CD4-positive, alpha-beta T cell treated with Interleukin-4 for 1 hour (primary cell): Measurements from ENCODE around the gene TBX2.
"Not testable (repeated sequence)": the region's sequence is repeated elsewhere in the genome, so short reads cannot be mapped to it uniquely, and the experiment has no call there.

Experiments
- DNase-seq, 2 donors: peaks; one replicate each; pipeline ENCODE4 v3.0.0-alpha.2; 2020 to 2022

The TBX2 gene

GRCh38 chr17:61399131-61400065 is at the start of gene TBX2:
TSS of gene TBX2 (plus strand) at chr17:61399843. CDS start at chr17:61400177, 334 bp downstream.
- no peak for DNase-seq

DNA sequence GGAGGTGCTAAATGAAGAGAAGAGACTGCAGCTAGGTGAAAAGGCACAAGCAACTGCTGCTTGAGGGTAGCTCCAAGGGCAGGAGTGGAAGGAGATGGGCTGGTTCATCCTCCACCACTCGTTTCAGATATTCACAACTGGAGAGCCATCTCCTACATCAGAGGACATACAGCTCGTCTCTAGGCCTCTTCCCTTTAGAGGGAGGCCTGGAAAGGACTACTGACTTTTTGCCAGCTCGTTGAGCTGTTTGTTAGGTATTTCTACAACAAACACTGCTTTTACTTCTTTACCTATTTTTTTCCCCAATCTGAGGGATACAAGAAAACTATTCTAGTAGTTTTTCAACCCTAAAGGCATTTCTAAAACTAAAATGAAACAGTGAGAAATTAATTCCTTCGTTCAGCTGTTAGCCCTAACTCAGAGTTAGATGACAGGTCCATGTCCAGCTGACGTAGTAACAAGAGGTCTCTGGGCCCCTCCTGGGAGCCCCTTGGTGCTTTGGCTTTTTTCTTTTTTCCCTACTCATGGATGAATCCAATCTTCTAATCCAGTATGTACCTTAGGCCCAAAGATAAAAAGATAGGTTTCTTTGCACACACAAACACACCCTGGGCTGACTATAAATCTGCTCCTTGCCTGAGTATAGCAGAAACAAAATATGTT is 47.8 kb upstream of the TBX2 start:
- no peak for DNase-seq

- DNase-seq = no peak
These were observed 47.3 kb upstream of the TBX2 start for GRCh38 chr17:61352408-61352770.

DNA sequence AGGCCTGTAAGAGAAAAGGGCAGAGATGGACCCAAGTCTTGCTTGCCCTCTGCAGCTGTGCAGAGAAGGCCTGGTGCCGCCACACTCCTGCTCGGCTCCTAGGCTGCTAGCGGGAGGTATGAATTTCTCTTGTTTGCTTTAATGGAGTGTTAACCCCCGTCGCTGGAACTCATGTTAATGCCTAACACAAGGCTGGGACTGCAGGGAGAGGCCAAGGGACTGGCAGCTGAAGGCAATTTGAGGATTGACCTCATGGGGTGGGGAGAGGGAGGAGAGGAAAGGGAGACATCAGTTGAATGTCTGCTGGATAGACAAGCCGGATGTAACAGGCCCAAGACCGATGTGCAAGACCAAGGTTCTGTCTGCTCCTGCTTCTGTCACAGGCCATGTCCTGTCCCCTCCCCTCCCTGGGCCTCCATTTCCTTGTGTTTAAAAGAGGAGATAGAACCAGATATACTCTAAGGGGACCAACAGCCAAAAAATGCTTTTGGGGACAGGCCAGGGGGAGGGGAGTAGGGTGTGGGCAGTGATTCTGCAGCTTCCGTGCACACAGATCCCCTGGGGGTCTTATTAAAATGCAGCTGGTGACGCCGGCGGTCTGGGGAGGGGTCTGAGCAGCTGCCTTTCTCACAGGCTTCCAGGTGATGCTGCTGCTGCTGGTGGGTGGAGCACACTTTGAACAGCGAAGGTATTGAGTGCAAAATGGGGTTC is 46.7 kb upstream of the TBX2 start:
- DNase-seq = no peak

- no peak for DNase-seq
These were observed 46.0 kb upstream of the TBX2 start for GRCh38 chr17:61353615-61354014.

GRCh38 chr17:61354895-61355874 is 44.5 kb upstream of the TBX2 start:
- no peak for DNase-seq

DNA sequence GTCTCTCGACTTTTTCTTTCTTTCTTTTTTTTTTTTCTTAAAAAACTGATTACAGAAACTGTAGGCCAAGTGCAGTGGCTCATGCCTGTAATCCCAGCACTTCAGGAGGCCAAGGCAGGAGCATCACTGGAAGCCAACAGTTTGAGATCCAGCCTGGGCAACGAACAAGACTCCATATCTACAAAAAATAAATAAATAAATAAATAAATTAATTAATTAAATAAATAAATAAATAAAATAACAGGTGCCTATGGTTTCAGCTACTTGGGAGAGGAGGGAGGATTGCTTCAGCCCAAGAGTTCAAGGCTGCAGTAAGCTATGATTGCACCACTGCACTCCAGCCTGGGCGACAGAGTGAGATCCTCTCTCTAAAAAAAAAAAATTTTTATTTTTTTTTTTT is 42.6 kb upstream of the TBX2 start:
- not testable (repeated sequence) for DNase-seq

GRCh38 chr17:61359513-61359912 is 40.1 kb upstream of the TBX2 start:
- not testable (repeated sequence) for DNase-seq

DNA sequence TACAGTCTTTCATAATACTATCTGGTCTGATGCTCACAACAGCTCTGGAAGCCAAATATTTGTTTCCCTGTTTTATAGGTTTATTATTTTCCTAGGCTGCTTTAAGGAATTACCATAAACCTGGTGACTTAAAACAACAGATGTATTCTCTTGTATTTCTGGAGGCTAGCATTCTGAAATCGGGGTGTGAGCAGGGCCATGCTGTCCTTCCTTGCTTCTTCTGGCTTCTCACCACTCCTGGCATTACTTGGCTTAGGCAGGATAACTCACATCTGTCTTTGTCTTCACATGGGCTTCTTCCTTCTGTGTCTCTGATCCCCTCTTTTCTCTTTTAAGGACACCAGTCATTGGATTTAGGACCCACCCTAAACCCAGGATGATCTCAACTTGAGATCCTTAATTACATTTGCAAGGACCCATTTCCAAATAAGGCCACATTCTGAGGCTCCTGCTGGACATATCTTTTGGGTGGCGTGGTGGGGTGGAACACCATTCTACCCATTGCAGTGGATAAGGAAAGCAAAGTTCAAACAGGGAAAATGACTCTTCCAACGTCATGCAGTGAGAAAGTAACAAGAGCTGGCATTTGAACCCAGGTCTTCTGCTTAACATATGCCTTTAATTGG is 39.2 kb upstream of the TBX2 start:
- DNase-seq = no peak

- no peak for DNase-seq
These were observed 38.6 kb upstream of the TBX2 start for GRCh38 chr17:61361084-61361483.

DNA sequence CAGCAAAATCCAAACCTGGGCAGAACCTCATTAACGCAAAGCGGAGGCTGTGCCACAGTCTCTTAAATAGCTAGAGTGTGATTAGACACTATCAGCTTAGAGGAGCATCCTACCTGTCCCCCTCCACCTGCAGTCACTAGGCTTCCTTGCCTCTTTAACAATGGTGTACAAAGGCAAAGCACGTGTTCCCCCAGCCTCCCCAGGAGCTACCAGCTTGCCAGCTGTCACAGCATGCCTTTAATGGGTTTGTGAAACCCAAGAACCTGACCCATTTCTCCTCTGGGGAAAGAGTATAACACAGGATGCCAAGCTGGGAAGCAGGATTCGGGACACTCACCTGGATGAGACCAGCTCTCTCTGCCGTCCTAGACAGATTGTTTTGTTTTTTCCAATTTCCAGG is 37.2 kb upstream of the TBX2 start:
- DNase-seq = no peak

- DNase-seq = no peak
These were observed 36.6 kb upstream of the TBX2 start for GRCh38 chr17:61362852-61363600.

- no peak for DNase-seq
These were observed 35.8 kb upstream of the TBX2 start for GRCh38 chr17:61363601-61364462.

GRCh38 chr17:61364463-61364846 is 35.2 kb upstream of the TBX2 start:
- no peak for DNase-seq

DNA sequence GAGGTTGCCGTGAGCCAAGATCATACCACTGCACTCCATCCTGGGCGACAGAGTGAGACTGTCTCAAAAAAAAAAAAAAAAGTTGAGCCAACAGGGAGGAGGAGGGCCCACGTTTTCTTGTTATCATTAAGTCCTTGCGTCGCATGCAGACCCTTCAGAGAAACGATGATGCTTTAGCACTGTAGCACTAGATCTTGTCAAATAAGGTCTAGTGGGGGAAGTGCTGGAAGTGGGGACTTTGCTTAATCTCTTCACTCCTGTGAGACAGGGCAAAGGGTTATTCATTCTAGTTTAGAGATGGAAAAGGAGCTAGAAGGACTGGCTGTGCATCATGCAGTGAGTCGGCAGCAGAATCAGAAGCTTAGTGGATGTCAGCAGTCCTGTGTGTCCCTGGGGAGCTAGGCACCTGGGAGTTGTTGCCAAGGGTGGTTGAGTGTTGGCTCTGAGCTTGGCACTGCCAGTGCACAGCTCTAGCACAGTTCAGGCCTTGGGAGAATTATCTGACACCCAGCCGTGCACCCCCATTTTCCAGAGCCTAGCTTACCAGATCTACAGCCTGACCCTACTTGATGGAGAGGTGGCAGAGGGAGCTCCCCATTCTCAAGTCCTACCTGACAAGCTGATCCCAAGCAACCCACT is 33.4 kb upstream of the TBX2 start:
- no peak for DNase-seq

GRCh38 chr17:61366715-61367413 is 32.8 kb upstream of the TBX2 start:
- no peak for DNase-seq

DNA sequence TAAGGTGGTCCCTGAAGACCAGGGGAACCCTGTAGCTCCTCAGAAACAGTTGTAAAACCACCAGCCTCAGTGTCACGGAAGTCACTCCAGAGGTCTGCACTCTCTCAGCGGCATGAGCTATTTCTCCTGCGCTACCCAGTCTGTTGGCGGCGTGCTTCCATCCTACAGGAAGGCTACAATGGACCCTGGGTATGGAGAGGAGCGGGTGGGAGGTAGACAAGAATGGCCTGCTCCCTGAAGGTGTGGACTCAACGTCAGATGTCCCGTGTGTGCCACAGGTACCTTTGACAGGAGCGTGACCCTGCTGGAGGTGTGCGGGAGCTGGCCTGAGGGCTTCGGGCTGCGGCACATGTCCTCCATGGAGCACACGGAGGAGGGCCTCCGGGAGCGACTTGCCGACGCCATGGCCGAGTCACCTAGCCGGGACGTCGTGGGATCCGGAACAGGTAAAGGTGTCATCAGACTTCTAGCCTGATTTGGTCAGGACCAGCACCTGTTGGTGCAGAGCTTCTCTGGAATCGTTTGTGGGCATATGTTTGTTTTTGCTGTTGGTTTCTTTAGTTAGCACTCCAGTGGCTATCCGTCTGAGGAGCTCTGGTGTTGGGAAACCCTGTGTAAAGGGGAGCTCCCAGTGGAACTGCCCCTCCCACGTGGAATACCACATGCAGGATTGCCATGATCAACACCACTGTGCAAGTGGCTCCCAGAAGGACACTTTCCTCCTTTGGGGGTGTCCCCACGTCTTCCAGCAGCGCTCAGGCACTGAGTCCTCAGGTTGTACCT is 31.4 kb upstream of the TBX2 start:
- DNase-seq = no peak

DNA sequence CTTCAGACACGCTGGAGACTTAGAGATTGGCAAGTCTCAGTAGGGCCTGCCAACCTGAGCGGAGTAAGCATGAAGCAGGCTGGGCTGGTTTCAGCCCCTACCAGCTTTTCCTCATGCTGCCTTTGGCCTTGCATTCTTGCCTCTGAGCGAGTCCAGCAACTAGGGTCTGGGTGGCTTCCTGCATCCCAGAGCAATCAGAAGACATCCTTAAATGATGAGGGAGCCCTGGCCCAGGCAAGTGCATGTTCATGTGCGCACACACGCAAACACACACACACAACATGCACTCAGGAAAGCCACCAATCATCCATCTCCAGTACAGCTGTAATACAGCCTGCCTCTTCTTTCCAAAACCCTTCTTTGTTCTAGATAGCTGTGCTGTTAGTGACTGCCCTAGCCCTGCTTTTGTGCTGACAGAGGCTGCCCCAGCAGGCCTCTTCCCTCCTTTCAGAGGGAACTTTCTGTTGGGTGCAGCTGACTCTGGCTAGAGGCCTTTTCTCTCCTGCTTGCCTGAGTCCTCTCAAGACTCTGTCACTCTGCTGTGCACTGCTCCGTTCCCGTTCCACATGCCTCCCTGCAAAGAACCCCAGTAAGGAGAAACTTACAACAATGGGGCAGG is 30.7 kb upstream of the TBX2 start:
- no peak for DNase-seq
